AG04449 (cell line): ENCODE data around the gene ATP6V0E2.

Experiments
- CTCF ChIA-PET: fragments of 350-600 bp; formaldehyde crosslinking; extraction: SDS; loops from one replicate; lab custom pipeline; 2021; ENCODE audit warnings: antibody characterized with exemption; lab: Yijun Ruan, JAX
- POLR2A ChIA-PET: fragments of 400-600, 350-600 bp; formaldehyde crosslinking; extraction: SDS; loops from one replicate; lab custom pipeline; 2020; ENCODE audit warnings: antibody characterized with exemption, inconsistent platforms; lab: Yijun Ruan, JAX
- DNase-seq: peaks from one replicate; pipeline ENCODE4 v3.0.0-alpha.2; 2010; ENCODE audit warnings: low read depth, low spot score
- H3K4me3 ChIP-seq: 2 replicates; pipeline ENCODE4 v1.5.1; 2011; ENCODE audit warnings: low read depth, mild to moderate bottlenecking, control low read depth, low read length
- CTCF ChIP-seq: IDR thresholded peaks from one replicate; pipeline ENCODE4 v1.5.1; 2011; ENCODE audit warnings: mild to moderate bottlenecking, moderate library complexity, low read length, control low read depth, inconsistent platforms; ENCODE audit not compliant: insufficient read depth; ENCODE audit errors: missing control alignments

The ATP6V0E2 gene

GRCh38 chr7:149879766-149880637 lies 6.2 kb downstream of the ATP6V0E2 start:
- ChIA-PET CTCF (interaction anchor here (1.5 kb wide), 1 partner anchor 73 kb away, joined by 4 read pairs; no protein-coding TSS in a partner anchor), POLR2A (no interaction called here)
- DNase-seq, result no peak
- TF ChIP-seq CTCF, result no peak
- H3K4me3 ChIP-seq, result no peak overlapping the region

GRCh38 chr7:149880638-149881311 lies 7.0 kb downstream of the ATP6V0E2 start:
- no peak for DNase-seq
- POLR2A ChIA-PET, result no interaction called here
- CTCF ChIA-PET, result interaction anchor here (1.5 kb wide), 1 partner anchor 74 kb away, joined by 4 read pairs; no protein-coding TSS in a partner anchor
- no peak for TF ChIP-seq CTCF
- no peak overlapping the region for H3K4me3 ChIP-seq

GRCh38 chr7:149881328-149882247 lies 7.8 kb downstream of the ATP6V0E2 start:
- no peak for TF ChIP-seq CTCF
- ChIA-PET CTCF (interaction anchor here (1.5 to 2.7 kb wide), 2 partner anchors 7 to 75 kb away, joined by 4 to 15 read pairs; partner anchors contain the start of gene ATP6V0E2), POLR2A (no interaction called here)
- no peak for DNase-seq
- H3K4me3 ChIP-seq, result no peak overlapping the region

- no peak for TF ChIP-seq CTCF
- CTCF ChIA-PET, result interaction anchor here (1.4 to 2.7 kb wide), 2 partner anchors 8 to 76 kb away, joined by 5 to 15 read pairs; partner anchors contain the start of gene ATP6V0E2
- POLR2A ChIA-PET, result no interaction called here
- no peak for DNase-seq
- no peak overlapping the region for H3K4me3 ChIP-seq
Measured at GRCh38 chr7:149882248-149883047, 8.7 kb downstream of the ATP6V0E2 start.

GRCh38 chr7:149883048-149883438 lies 9.3 kb downstream of the ATP6V0E2 start:
- DNase-seq, result no peak

More at GRCh38 chr7:149883048-149883438, 9.3 kb downstream of the ATP6V0E2 start:
- ChIA-PET POLR2A (no interaction called here), CTCF (interaction anchor here (1.2 to 2.7 kb wide), 4 partner anchors 9 to 76 kb away, joined by 3 to 15 read pairs (median 4); partner anchors contain the start of gene ATP6V0E2)
- H3K4me3 ChIP-seq, result no peak overlapping the region
- no peak for TF ChIP-seq CTCF
